GM21723 (cell line): ENCODE measurements around the gene GATAD2B.

Source experiments
- ATAC-seq: cut with Tn5 transposase; IDR thresholded peaks from one replicate; pipeline ENCODE4 v1.9.1; 2021; ENCODE audit warnings: mild to moderate bottlenecking, moderate library complexity; ENCODE audit not compliant: unreplicated experiment

The GATAD2B gene

GRCh38 chr1:153922972-153923925 lies at the start of gene GATAD2B:
Gene GATAD2B (minus strand): TSS chr1:153922972. CDS start chr1:153828347, 94,625 bp downstream.
- ATAC-seq: peak; percentile 92

GRCh38 chr1:153970346-153970745 lies 47.6 kb upstream of the GATAD2B start:
- ATAC-seq: no peak

DNA sequence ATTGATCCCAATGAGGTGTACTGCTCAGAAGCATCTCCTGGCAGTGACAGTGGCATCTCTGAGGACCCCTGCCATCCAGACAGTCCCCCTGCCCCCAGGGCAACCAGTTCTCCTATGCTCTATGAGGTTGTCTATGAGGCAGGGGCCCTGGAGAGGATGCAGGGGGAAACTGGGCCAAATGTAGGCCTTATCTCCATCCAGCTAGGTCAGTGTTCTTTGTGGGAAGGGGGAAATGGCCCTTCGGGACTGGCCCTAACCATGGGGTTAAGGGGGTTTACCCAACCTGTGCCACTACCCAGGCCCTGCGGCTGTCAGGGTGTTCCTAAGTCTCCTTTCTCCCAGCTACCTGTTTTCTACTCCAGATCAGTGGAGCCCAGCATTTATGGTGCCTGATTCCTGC lies 46.2 kb upstream of the GATAD2B start:
- ATAC-seq: no peak

GRCh38 chr1:153968408-153968807 lies 45.6 kb upstream of the GATAD2B start:
- ATAC-seq: no peak

- no peak for ATAC-seq
These were observed 45.2 kb upstream of the GATAD2B start for GRCh38 chr1:153968000-153968363.

DNA sequence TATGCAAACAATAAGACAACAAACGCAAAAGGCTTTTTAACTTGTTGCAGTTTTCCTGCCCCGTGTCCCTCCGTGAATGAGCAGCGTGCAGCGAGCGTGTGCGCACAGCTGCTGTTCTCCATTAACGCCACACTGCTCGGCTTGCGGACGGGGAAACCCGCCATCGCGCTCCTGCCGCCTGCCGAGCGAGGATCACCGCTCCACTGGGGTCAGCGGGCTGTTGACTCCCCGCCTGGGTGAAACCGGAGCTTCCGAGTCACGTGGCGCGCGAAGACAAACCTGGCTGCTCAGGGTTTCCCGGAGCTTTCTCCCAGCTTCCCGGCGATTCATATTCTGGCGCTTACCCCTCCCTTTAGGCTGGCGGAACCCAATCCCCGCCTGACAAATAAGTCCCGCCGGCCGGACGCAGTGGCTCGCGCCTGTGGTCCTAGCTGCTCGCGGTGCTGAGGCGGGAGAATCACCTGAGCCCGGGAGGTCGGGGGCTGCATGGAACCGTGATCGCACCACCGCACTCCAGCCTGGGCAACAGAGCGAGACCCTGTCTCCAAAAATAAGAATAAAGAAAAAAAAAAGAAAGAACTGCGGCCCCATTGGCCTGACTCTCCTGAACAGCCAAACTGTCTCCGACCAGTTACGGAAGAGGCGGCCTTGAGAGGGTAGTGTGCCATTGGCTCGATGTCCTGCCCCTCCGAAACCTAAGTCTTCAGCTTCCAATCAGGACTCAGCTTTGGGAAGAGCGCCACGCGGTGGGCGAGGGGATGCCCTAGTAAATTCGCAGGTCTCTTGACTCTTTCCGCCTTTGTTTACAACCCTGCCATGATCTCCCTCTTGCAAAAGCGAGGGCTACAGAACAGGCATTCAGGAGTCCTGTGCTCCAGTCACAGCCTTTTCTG lies 44.6 kb upstream of the GATAD2B start, which contains the start of gene CREB3L4:
TSS of gene CREB3L4 (plus strand) at position 796 of the 893 bp plus-strand sequence. CDS start 624 bp downstream, outside the sequence.
- ATAC-seq: peak; percentile 64

DNA sequence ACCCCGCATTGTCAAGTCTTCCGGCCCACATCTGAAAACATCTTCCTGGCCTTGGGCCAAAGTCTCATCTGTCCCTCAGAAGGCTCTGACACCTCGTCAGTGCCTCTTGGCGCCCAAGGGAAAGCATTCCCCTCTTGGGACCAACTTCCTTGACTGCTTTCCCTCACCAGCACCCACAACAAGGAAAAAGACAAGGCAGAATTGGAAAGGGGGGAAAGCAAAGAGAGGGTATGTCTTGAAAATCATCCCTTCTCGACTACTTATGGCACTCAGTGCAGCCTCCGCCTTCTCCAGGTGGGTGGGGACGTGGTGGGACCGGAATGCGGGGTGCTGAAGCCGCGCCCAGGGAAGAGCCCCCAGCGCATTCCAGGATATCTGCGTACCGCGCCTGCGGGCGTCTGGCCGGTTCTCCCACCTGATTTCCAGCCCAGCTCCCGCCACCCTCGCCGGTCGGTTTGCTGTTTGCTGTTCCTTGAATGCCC lies 41.1 kb upstream of the GATAD2B start:
- ATAC-seq: peak; percentile 2

GRCh38 chr1:153963030-153963849 lies 40.5 kb upstream of the GATAD2B start, which contains the start of gene SLC39A1:
Gene SLC39A1 (minus strand): TSS chr1:153963537. CDS start chr1:153962715, 822 bp downstream.
- peak; percentile 44 for ATAC-seq

DNA sequence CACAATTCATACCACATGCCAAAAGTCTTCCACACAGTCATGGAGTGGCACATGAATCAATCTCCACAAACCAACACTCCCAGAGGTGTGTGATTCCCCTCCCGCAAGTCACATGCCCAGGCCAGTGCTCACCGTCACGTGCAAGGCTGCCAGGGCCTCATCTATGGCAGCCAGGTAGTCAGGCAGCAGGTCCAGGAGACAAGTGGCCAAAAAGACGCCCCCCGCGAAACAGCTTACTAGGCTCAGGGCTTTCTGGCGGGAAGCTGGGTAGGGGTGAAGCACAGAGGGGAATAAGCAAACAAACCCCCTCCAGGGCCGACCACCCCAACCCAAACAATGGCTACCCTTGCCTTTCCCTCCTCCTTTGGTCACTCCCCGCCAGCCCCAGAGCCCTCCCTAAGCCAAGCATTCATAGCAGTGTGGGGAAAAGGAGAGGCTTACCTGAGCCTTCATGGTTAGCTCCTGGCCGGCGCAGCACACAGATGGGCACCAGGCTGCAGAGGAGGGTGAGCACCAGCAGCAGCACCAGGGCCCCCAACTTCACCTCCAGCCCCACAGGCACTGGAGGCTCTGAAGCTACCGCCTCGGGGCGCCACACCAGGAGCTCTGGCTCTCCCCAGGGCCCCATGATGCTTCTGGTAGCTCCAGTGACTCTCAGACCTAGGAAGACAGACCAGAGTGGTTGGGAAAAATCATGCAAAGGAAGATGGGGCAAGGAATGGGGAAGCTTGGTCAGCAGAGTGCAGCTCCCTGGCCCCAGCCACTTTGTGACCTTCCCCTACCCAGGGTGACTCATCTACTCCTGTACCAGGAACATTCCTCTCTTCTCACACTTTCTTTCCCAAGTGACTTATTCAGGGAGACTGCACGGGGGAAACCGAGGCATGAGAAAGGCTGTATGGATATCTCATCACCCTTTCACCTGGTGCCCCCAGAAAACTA lies 39.6 kb upstream of the GATAD2B start:
- ATAC-seq: no peak

DNA sequence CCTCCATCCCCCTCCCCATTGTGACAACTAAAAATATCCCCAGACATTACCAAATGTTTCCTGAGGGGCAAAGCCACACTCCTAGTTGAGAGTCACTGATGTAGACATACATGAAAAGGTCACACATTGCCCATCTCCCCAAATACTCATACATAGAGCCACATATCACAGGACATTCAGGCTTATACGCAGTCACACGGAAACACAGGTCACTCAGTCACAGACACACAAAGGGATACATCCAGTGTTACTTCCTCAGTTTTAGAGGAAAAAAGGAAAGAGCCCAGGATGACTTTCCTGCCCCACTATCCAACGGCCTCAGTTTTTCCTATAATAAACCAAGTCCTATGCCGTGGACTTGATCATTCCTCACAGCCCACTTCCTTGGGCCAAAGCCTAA lies 38.6 kb upstream of the GATAD2B start:
- no peak for ATAC-seq

DNA sequence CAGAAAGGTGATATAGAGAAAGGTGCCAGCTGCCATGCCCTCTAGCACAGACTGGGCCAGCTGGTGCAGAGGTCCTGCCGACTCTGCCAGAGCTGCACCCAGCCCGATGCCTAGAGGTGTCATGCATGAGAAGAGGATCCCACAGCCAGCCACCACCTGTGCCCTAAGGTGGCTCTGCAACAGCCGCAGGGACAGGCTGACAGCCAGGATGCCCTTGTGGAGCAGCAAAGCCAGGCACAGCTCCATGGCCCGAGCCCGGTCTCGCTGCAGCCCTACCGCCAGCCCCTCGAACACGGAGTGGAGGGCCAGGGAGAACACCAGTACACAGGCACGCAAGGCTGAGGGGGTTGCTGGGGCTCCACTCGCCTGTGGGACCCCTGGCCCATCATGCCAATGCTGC lies 37.4 kb upstream of the GATAD2B start:
- no peak for ATAC-seq

DNA sequence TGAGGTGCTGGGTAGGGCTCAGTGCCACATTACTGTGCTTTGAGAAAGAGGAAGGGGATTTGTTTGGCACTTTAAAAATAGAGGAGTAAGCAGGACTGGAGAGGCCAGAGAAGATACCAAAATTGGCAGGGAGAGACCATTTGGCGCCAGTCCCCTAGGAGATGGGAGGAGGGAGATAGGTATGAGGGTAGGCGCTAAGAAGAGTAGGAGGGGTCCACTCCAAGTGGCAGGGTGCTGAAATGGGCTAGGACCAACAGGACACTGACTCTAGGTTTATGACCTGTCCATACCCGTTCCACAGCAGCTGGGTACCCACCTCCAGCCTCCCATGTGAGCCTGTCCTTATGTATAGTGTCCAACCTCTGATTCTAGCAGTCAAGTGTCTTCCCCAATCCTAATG lies 36.7 kb upstream of the GATAD2B start:
- no peak for ATAC-seq

GRCh38 chr1:153958961-153959260 lies 36.1 kb upstream of the GATAD2B start:
- no peak for ATAC-seq

- ATAC-seq: peak; percentile 81
These were observed 35.6 kb upstream of the GATAD2B start, which contains the start of gene CRTC2 for GRCh38 chr1:153958111-153958960. Gene CRTC2 (minus strand): TSS chr1:153958612. CDS start chr1:153958497, 115 bp downstream.

GRCh38 chr1:153957744-153958110 lies 35.0 kb upstream of the GATAD2B start:
- peak; percentile 26 for ATAC-seq

- ATAC-seq: no peak
These were observed 34.4 kb upstream of the GATAD2B start for GRCh38 chr1:153956997-153957715.

- ATAC-seq: no peak
These were observed 32.1 kb upstream of the GATAD2B start for GRCh38 chr1:153954826-153955225.

- no peak for ATAC-seq
These were observed 31.1 kb upstream of the GATAD2B start for GRCh38 chr1:153953859-153954365.
